Colon (tissue), 2 donors: Measurements from ENCODE around the gene AMFR.
"Not testable (repeated sequence)": the region's sequence is repeated elsewhere in the genome, so short reads cannot be mapped to it uniquely, and the experiment has no call there.

ENCODE experiments used
- FAIRE-seq: peaks from 2 replicates; lab custom pipeline; 2012; peaks lifted over from hg19 to GRCh38; lab: Jason Lieb, UNC
- donor health status: control.
- donor health status: control.

AMFR gene

GRCh38 chr16:56387396-56387795 is 37.9 kb downstream of the AMFR start:
- FAIRE-seq = no peak

DNA sequence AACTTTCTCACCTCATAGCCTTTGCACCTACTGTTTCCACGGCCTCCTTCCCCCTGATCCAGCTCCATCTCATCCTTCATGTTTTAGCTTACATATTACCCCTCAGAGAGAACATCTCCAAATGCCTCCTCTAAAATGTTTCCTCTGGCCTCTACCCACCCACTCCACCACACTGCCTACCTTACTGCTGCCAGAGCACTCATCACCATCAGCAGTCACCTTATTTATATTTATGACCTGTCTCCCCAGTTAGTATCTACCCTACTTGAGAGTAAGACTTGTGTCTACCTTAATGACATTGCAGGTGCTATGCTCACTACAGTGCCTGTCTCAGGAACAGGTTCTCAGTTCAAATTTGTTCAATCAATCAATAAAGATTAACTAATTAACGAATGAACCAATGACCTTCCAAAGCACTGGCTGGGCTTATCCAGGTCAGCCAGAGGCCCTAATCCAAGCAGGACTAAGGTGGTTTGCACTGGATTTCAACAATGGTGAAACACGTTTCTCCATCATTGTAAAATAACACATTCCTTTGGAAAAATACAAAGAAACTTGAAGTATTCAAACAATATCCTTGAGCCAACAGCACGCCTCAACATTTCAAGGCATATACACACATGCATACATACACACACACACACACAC is 41.1 kb downstream of the AMFR start:
- no peak for FAIRE-seq

- FAIRE-seq = no peak
These were observed 42.4 kb downstream of the AMFR start for GRCh38 chr16:56382901-56383355.

GRCh38 chr16:56382459-56382858 is 42.9 kb downstream of the AMFR start:
- no peak for FAIRE-seq

DNA sequence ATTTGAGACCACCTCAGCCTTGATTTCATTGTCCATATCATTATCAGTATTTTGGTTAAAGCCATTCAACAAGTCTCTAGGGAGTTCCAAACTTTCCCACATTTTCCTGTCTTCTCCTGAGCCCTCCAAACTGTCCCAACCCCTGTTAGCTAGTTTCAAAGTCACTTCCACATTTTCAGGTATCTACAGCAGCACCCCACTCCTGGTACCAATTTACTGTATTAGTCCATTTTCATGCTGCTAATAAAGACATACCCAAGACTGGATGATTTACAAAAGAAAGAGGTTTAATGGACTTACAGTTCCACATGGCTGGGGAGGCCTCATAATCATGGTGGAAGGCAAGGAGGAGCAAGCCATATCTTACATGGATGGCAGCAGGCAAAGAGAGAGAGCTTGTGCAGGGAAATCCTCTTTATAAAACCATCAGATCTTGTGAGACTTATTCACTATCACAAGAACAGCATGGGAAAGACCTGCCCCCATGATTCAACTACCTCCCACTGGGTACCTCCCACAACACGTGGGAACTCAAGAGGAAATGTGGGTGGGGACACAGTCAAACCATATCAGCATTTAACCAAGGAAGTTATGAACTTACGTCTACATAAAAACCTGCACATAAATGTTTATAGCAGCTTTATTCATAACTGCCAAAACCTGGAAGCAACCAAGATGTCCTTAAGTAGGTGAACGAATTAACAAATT is 44.4 kb downstream of the AMFR start:
- FAIRE-seq = not testable (repeated sequence)

DNA sequence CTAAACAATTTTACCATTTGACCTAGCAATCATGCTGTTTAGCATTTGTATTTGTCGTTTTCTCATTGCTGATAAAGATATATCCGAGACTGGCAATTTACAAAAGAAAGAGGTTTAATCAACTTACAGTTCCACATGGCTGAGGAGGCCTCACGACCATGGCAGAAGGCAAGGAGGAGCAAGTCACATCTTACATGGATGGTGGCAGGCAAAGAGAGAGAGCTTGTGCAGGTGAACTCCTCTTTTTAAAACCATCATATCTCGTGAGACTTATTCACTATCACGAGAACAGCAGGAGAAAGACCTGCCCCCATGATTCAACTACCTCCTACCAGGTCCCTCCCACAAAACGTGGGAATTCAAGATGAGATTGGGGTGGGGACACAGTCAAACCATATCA is 46.3 kb downstream of the AMFR start:
- FAIRE-seq = not testable (repeated sequence)

DNA sequence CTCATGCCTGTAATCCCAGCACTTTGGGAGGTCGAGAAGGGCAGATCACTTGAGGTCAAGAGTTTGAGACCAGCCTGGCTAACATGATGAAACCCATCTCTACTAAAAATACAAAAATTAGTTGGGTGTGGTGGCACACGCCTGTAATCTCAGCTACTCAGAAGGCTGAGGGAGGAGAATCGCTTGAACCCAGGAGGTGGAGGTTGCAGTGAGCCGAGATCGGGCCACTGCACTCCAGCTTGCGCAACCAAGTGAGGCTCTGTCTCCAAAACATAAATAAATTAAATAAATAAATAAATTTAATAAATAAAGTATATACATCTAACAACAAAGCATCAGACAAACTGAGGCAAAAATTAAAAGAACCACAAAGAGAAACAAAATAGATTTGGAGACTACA is 49.6 kb downstream of the AMFR start:
- FAIRE-seq = not testable (repeated sequence)

GRCh38 chr16:56373003-56373402 is 52.3 kb downstream of the AMFR start:
- no peak for FAIRE-seq

DNA sequence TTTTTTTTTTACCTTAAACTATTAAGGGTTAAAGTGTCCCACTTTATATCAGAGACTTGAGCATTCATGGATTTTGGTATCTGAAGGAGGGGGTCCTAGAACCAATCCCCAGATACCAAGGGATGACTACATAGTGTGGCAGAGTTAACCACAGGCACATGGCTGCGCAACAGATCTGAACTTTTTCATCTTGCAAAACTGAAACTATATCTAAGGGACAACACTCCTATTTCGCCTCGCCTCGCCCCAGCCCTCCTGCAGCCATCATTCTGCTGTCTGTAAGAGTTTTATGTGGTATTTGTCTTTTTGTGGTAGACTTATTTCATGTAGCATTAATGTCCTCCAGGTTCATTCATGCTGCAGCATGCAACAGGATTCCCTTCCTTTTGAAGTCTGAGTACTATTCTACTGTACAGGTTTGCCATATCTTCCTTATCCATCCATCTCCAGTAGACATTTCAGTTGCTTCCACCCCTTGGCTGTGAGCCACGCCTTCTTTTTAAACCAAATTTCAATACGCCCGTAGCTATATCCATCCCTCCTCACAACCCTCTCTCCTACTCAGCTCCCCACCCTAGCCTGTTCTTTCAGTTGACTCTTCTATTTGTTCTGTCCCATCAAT is 53.2 kb downstream of the AMFR start:
- no peak for FAIRE-seq

GRCh38 chr16:56371660-56371937 is 53.7 kb downstream of the AMFR start:
- no peak for FAIRE-seq

DNA sequence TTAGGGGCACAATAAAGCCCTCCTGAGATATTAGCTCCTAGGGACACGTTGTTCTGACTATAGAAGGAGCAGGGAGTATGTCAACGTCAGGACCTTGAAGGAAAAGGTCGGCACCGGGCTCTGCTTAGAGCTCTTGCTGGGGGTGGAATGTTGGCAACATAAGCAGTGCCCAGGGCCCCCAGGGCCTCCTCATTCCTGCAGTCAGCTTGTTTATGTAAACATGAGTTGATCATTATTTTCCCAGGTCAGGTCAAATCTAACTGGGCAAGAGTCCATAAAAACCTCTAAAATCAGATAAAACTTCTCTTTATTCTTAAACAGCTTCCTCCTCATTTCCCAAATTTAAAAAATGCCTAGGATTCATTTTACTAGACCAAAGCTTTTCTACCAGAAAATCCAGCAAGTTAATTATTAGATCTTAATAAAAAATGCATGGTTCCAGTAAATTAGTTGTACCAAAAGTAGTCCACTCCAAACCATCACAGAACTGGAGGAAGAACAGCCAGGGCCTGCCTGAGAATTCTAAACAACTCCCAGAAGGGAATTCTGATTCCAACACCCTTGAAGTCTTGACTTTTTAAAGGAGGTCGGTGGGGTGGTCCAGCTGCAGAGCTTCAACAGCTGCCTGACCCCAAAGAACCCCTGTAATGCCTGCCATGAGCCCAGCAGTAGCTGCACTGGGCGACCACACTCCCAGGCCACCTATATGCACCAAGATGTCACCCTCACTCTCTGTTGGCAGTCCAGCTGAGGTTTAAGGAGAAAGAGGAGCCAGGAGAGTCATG is 54.3 kb downstream of the AMFR start:
- FAIRE-seq = no peak

DNA sequence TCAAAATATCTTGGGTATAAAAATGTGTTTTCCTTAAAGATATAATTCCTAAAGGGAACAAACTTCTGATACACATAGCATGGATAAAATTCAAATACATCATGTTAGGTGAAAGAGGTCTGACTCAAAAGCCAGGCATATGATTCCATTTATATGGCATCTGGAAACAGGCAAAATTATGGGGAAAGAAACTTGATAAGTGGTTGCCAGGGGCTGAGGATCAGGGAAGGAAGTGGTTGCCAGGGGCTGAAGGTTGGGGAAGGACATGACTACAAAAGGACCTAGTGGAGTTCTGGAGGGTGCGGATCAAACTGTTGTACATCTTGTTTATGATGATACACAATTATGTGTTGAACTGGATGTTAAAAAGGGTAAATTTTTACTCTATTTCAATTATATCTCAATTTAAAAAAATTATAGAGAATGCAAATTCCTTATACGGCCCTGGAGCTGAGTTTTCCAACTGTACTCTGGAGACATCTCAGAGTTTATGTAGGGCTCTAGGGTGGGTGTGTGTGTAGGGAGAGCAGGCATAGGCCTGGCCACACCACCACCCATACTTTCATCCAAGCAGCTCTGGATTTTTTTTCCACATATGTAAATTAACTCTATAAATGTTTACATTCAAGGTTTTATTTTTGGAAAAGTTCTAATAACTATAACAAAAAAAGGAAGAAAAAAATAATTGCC is 55.0 kb downstream of the AMFR start:
- FAIRE-seq = no peak

- FAIRE-seq = no peak
These were observed 56.1 kb downstream of the AMFR start for GRCh38 chr16:56369202-56369601.

GRCh38 chr16:56368545-56368944 is 56.8 kb downstream of the AMFR start:
- FAIRE-seq = no peak

DNA sequence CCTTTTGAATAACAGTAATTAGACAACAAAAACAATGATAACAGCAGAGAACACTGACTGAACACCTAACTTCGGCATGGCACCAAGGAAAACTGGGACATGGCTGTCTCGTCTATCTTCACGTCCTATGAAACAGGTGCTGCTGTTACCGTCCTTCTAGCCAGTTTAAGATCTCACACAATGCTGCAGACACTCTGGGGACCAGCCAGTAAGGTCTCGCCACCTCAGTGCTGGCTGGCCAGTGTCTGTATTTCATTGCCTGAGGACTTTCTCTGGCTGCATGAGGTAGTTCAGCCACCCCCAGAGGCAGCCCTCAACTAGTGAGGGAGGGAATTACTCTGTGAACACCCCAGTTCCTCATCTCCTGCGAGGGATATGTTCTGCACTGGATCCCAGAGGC is 57.6 kb downstream of the AMFR start:
- FAIRE-seq = no peak

DNA sequence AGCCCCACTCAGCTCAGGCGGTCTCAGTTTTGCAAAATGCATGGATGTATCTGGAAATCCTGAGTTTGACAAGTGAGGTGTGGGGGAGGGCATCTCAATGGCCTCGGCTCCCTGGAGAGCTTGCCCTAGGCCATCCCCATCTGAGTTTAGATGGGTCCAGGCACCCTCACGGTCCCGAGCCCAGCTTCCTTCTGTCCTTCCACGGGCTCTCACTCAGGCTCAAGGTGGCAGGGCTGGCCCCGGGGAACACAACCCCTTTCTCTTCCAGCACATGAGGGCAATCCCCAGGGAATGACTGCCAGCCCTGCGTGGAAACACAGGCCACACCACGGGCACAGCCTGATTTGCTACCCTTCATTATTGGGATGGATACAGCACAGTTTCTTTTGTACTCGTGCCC is 58.4 kb downstream of the AMFR start:
- no peak for FAIRE-seq

DNA sequence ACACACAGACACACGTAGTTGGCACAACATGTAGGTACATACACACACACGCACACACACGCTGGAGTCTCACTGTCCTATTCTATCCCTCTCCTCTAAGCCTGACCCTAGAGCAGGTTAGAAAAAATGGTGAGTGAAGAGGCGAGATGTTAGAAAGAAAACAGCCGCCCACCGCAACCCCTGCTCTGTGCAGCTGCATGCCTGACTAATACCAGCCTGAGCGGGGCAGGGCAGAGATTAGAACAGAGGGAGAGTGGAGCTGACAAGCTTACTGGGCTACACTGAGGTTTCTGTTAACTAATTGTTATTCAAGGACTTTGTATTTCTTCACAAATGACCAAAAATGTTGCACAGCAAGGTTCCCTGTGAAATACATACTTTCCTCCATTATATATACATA is 59.8 kb downstream of the AMFR start:
- no peak for FAIRE-seq

DNA sequence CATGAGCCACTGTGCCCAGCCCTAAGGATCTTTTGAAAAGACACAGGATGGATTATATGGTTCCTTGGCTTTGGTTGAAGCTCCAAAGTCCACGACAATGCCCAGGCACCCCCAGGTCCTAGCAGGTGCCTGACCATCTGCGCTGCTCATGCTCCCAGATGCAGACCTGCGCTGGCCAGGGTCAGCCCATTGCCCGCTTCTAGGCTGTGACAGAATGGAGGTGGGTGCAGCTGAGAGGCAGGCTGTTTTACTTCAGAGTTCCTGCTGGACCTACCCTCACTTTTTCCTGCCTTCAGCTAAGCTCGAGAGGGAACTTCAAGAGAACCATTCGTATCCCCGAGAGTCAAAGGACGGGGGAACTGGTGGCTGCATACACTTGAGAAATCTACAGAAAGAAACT is 60.5 kb downstream of the AMFR start:
- FAIRE-seq = no peak

- FAIRE-seq = no peak
These were observed 61.4 kb downstream of the AMFR start for GRCh38 chr16:56363781-56364565.

DNA sequence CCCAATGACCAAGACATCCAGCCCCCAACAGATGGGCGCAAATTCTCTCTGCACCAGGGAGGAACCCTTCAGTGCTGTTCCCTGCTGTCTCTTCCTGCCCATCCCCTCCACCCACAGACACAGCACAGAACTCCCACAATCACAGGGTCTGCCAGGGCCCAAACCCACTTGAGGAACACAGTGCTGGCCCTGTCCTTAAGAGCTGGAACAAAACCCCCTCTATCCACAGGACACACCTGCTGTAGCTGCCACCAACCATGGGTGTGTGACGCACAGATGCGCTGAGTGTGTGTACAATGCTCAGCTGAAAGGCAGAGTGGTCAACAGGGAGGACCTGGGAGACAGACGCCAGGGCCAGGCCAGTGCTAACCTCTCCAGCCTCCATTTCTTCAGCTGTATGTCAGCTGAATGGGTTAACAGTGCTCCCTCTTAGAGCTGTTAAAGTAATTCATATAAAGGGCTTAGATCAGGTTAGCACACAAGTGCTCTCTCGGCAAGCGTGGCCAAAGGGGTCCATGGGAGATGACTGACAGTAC is 62.1 kb downstream of the AMFR start:
- FAIRE-seq = no peak

GRCh38 chr16:56362706-56363105 is 62.6 kb downstream of the AMFR start:
- FAIRE-seq = no peak
